Astrocyte of the cerebellum (primary cell): ENCODE measurements around the gene PHYHD1.
A peak's percentile ranks its signal among the peaks of the same experiment; 100 is the strongest.

Source experiments
- DNase-seq: peaks from one replicate; pipeline ENCODE4 v3.0.0-alpha.2; 2011; ENCODE audit warnings: low read depth
- H3K4me3 ChIP-seq: 2 replicates; pipeline ENCODE4 v1.5.1; 2011; ENCODE audit warnings: mild to moderate bottlenecking, low read depth, low read length, moderate library complexity
- CTCF ChIP-seq: IDR thresholded peaks from 2 replicates; pipeline ENCODE4 v1.5.1; 2012; ENCODE audit warnings: low read length, low read depth, moderate library complexity, mild to moderate bottlenecking; ENCODE audit errors: missing control alignments
- in situ Hi-C: cut with HindIII; loops from 2 replicates; pipeline ENCODE4 v1.10.0; 2017; ENCODE audit warnings: low sequenced_read_pairs

The PHYHD1 gene

DNA sequence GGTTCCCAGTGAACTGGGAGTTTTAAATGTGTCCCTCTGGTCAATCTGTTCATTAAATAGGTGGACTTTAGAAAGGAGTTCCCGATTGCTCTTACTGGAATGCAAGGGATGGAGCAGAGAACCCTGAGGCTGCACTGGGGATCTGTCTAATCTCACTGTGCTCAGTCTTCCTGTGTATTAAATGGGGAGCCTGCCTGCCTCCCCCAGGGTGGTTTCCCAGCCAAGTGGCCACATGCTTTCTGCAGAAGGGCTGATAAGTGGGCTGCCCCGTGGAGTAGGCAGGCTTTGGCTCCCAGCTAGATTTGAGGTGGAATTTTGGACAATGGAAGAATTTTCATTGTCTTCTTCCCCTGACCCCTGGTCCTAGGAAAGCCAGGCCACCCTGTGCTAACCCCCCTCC, 14.0 kb upstream of the PHYHD1 start:
- in situ Hi-C loops: no loop called here
- no peak for TF ChIP-seq CTCF
- no peak overlapping the region for H3K4me3 ChIP-seq
- DNase-seq: no peak

DNA sequence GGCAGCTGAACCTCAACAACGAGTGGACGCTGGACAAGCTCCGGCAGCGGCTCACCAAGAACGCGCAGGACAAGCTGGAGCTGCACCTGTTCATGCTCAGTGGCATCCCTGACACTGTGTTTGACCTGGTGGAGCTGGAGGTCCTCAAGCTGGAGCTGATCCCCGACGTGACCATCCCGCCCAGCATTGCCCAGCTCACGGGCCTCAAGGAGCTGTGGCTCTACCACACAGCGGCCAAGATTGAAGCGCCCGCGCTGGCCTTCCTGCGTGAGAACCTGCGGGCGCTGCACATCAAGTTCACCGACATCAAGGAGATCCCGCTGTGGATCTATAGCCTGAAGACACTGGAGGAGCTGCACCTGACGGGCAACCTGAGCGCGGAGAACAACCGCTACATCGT, 12.4 kb upstream of the PHYHD1 start:
- in situ Hi-C loops: no loop called here
- no peak overlapping the region for H3K4me3 ChIP-seq
- no peak for DNase-seq
- no peak for TF ChIP-seq CTCF

GRCh38 chr9:128909859-128910258, 10.9 kb upstream of the PHYHD1 start:
- TF ChIP-seq CTCF: no peak
- H3K4me3 ChIP-seq: no peak overlapping the region
- in situ Hi-C loops: no loop called here
- DNase-seq: no peak

DNA sequence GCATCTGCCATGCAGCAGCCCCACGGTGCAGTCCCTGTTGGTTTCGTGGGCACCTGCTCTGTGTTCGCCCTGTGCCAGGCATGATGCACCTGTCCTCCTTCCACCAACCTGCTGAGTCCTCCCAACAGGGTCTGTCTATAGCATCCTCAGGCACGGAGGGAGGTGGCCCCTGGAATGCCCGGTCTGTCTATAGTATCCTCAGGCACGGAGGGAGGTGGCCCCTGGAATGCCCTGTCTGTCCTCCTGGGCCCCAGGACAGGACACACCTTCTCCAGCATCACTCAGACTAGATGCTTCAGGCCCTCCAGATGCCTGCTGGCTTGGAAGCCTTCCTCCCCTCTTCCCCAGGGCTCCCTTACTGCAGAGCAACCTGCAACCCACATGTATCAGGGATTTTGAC, 9.9 kb upstream of the PHYHD1 start:
- TF ChIP-seq CTCF: no peak
- H3K4me3 ChIP-seq: no peak overlapping the region
- in situ Hi-C loops: no loop called here

GRCh38 chr9:128911529-128912035, 9.2 kb upstream of the PHYHD1 start:
- no peak for DNase-seq
- TF ChIP-seq CTCF: no peak
- in situ Hi-C loops: no loop called here
- H3K4me3 ChIP-seq: no peak overlapping the region

More for the DNA sequence above, 9.9 kb upstream of the PHYHD1 start:
- DNase-seq: no peak

DNA sequence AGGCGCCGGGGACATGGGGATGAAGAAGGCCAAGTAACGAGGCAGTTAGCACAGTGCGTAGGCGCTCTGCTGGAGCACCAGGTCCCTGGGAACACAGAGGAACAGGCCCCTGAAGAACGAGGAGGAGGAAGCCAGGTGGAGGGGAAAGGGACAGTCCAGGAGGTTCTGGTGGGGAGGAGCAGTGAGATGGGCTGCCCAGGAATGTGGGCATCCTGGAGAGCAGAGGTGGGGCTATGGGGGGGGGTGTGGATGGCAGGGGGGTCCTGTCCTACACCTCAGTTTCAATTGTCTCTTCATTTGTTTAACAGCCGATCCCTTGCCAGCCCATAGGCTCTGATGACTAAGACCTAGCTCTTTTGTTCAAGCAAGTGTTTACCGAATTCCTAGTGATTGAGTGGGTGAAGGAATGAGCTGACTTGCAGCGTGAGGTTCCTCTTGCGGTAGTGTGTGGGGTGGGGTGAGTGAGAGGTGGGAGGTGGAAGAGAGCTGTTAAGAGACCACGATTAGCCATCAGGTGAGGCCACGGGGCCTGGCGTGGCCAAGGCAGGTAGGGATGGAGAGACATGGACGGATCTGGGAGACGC, 8.4 kb upstream of the PHYHD1 start:
- peak; percentile 83 for DNase-seq
- in situ Hi-C loops: no loop called here
- TF ChIP-seq CTCF: no peak
- no peak overlapping the region for H3K4me3 ChIP-seq
